Smooth muscle cell (in vitro differentiated cells): Measurements from ENCODE around the gene S1PR3. TPM values are rescaled to one million over a fixed set of nuclear protein-coding genes. Genes with fewer than 3 reads are reported as not detected.

Source experiments
- DNase-seq: peaks from one replicate; lab custom pipeline; 2025; ENCODE audit not compliant: unreplicated experiment; lab: John Stamatoyannopoulos, UW
- H2AFZ ChIP-seq: fragments of 200-600 bp; sonication (generic); 2 replicates; pipeline ENCODE4 v1.6.0; 2016; ENCODE audit warnings: antibody characterized with exemption, low read depth, mild to moderate bottlenecking
- H3F3A ChIP-seq: fragments of 200-600 bp; sonication (generic); 2 replicates; pipeline ENCODE4 v1.6.0; 2017; ENCODE audit warnings: antibody characterized with exemption, low read depth
- H3K27ac ChIP-seq: fragments of 200-600 bp; sonication (generic); 2 replicates; pipeline ENCODE4 v1.5.1; 2016; ENCODE audit warnings: low read depth, mild to moderate bottlenecking
- H3K27me3 ChIP-seq: fragments of 200-600 bp; sonication (generic); 2 replicates; pipeline ENCODE4 v1.6.1; 2016; ENCODE audit warnings: low read depth, mild to moderate bottlenecking
- H3K36me3 ChIP-seq: fragments of 200-600 bp; sonication (generic); 2 replicates; pipeline ENCODE4 v1.5.1; 2016; ENCODE audit warnings: low read depth
- H3K4me1 ChIP-seq: fragments of 200-600 bp; sonication (generic); 2 replicates; pipeline ENCODE4 v1.5.1; 2016; ENCODE audit warnings: low read depth
- H3K4me2 ChIP-seq: fragments of 200-600 bp; sonication (generic); 2 replicates; pipeline ENCODE4 v1.6.0; 2016; ENCODE audit warnings: mild to moderate bottlenecking
- H3K4me3 ChIP-seq: fragments of 200-600 bp; sonication (generic); 2 replicates; pipeline ENCODE4 v1.5.1; 2016; ENCODE audit warnings: mild to moderate bottlenecking
- H3K79me2 ChIP-seq: fragments of 200-600 bp; sonication (generic); 2 replicates; pipeline ENCODE4 v1.6.0; 2016; ENCODE audit warnings: low read depth, mild to moderate bottlenecking
- H3K9ac ChIP-seq: fragments of 200-600 bp; sonication (generic); 2 replicates; pipeline ENCODE4 v1.6.0; 2016; ENCODE audit warnings: low read depth
- H3K9me3 ChIP-seq: fragments of 200-600 bp; sonication (generic); replicated peaks from 2 replicates; pipeline ENCODE4 v1.5.1; 2016; ENCODE audit warnings: low read depth
- H4K20me1 ChIP-seq: fragments of 200-600 bp; sonication (generic); 2 replicates; pipeline ENCODE4 v1.6.0; 2016; ENCODE audit warnings: low read depth
- WGBS: methylation state at CpG from one replicate; pipeline ENCODE4 v1.1.7; 2016; ENCODE audit warnings: low lambda C conversion rate; 5-methylcytosine and 5-hydroxymethylcytosine counted together
- polyA plus RNA-seq: library from polyadenylated mRNA; unstranded; fragments of >200 nt; fragmentation: Nextera tagmentation; extraction: Ambion mirVana; gene quantifications from 2 replicates; pipeline ENCODE4 v1.2.1, GENCODE V29; 2016
- total RNA-seq: library from RNA; depleted of rRNA; stranded (reverse); fragments of >200 nt; gene quantifications from 2 replicates; pipeline ENCODE4 v1.2.3, GENCODE V29; 2014
- TF ChIP-seq, protein P1 (sequence below): fragments of 200-600 bp; sonication (generic); IDR thresholded peaks from 2 replicates; pipeline ENCODE4 v1.5.1; 2017; ENCODE audit warnings: borderline replicate concordance, mild to moderate bottlenecking, antibody characterized with exemption; ENCODE audit not compliant: insufficient read depth, poor library complexity, severe bottlenecking

Gene S1PR3
- total and polyA plus RNA-seq, 2 experiments from 2014 or later: 184 to 246 TPM

DNA sequence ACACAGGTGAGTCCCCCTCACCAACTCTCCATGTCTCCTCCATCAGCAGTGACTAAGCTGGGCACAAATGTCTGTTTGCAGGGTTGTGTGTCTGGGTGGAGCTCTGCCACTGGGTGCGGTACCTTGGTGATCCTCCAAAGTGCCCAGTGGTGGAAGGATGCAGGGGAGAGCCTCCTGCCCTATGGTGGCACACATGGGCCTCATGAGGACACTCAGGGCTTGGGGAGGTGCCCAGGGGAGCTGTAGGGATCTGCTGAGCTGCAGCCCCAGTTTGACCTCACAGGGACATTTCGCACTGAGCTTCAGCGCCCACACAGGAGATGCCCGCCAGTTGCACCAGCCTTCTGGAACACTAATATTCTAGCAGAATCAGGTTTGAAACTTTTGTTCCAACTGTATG, 29.5 kb downstream of the S1PR3 start:
- TF ChIP-seq, protein P1, sequence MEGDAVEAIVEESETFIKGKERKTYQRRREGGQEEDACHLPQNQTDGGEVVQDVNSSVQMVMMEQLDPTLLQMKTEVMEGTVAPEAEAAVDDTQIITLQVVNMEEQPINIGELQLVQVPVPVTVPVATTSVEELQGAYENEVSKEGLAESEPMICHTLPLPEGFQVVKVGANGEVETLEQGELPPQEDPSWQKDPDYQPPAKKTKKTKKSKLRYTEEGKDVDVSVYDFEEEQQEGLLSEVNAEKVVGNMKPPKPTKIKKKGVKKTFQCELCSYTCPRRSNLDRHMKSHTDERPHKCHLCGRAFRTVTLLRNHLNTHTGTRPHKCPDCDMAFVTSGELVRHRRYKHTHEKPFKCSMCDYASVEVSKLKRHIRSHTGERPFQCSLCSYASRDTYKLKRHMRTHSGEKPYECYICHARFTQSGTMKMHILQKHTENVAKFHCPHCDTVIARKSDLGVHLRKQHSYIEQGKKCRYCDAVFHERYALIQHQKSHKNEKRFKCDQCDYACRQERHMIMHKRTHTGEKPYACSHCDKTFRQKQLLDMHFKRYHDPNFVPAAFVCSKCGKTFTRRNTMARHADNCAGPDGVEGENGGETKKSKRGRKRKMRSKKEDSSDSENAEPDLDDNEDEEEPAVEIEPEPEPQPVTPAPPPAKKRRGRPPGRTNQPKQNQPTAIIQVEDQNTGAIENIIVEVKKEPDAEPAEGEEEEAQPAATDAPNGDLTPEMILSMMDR: no peak
- Histone ChIP-seq H3F3A (peaks cover 13% of the 10 kb centered on the region), H3K36me3 (no peaks in the 10 kb centered on the region)

DNA sequence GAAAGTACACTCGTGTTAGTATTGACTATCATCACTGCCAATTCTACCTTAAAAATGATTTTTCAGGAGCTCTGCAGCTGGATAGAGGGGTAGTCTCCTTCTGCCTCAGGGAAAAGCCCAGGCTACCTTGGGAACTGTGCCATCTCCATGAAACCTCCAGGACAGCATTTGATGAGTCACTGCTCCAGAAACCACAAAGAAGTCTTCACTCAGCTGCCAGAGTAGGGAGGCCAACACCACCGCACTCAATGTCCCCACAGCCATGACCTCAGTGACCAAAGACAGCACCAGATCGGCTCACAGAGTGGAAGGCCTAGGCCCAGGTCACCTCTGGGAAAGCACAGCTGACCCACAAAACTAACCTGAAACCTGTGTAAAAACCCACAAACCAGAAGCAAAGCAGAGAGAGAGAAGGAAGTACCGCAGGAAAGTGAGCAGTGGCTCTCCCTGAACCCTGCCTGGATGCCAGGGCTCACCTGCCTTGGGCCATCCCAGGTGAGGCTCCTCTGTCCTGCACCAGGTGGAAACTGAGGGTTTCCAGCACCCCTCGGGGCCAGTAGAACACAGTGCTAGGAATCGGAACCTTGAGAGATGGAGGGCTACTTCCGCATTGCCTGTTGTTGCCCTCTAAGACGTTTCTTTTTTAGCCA, 30.0 kb downstream of the S1PR3 start:
- Histone ChIP-seq H2AFZ (no peak overlapping the region), H3F3A (peaks cover 13% of the 10 kb centered on the region), H3K36me3 (no peaks in the 10 kb centered on the region), H3K4me3 (no peak overlapping the region), H3K9ac (no peak overlapping the region), H3K79me2 (no peaks in the 10 kb centered on the region), H3K4me1 (peaks cover 4% of the 10 kb centered on the region), H3K27me3 (no peaks in the 10 kb centered on the region), H3K4me2 (peak overlapping the region; percentile 32), H3K27ac (peak overlapping the region; percentile 84), H4K20me1 (no peaks in the 10 kb centered on the region), H3K9me3 (no peaks in the 10 kb centered on the region)
- WGBS: 70% methylated on average over 8 of the region's 8 CpGs
- DNase-seq: no peak
- TF ChIP-seq, protein P1: no peak

More for the DNA sequence above, 29.5 kb downstream of the S1PR3 start:
- no peaks in the 10 kb centered on the region for H3K27me3 ChIP-seq
- H3K79me2 ChIP-seq: no peaks in the 10 kb centered on the region
- no peak for DNase-seq
- 94% methylated on average over 4 of the region's 4 CpGs for WGBS
- H3K9me3 ChIP-seq: no peaks in the 10 kb centered on the region
- no peaks in the 10 kb centered on the region for H4K20me1 ChIP-seq
- H3K27ac ChIP-seq: no peak overlapping the region
- no peak overlapping the region for H2AFZ ChIP-seq
- no peak overlapping the region for H3K4me3 ChIP-seq
- peaks cover 4% of the 10 kb centered on the region for H3K4me1 ChIP-seq
- H3K9ac ChIP-seq: no peak overlapping the region
- H3K4me2 ChIP-seq: no peak overlapping the region

DNA sequence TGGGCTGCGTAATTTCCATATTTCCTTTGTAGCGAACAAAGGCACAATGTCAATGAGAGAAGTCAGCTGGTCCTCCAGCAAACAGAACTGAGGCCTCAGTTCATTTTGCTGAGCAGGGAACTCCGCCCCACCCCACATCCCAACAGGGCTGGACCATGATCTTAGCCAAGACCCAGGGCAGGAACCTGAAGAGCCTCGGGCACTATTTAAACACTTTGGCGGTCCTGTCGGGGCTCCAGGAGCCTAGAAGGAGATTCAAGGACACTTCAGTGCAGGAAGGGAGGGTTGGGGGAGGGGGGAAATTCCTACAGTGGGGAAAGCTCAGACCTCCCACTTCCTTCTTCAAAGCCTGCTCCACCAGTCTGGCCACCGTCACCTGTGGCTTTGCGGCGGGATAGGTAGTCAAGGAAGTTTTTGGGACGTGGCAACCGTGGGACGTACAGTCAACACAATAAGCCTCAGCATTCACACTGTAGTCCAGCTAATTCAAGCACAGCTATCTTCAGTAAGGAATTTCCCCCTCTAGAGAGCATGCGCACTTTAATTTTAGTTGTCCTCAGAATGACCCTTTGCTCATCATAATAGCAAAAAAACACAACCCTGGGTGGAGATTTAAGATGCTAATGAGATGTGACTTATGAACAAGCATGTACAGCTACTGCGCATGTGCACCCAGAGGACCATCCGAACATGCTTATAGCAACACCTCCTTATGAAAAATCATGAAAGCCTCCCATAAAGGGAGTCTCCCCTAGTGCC, 30.9 kb downstream of the S1PR3 start:
- H3K4me3 ChIP-seq: no peak overlapping the region
- TF ChIP-seq, protein P1: no peak

More for the DNA sequence above, 30.9 kb downstream of the S1PR3 start:
- H3K27ac ChIP-seq: peak overlapping the region; percentile 84
- H3K9ac ChIP-seq: no peak overlapping the region
- no peaks in the 10 kb centered on the region for H3K79me2 ChIP-seq
- H3F3A ChIP-seq: peaks cover 13% of the 10 kb centered on the region
- DNase-seq: no peak
- WGBS: 64% methylated on average over 15 of the region's 15 CpGs
- no peaks in the 10 kb centered on the region for H3K27me3 ChIP-seq
- no peaks in the 10 kb centered on the region for H4K20me1 ChIP-seq
- no peak overlapping the region for H2AFZ ChIP-seq
- H3K4me2 ChIP-seq: peak overlapping the region; percentile 32
- no peaks in the 10 kb centered on the region for H3K9me3 ChIP-seq
- peaks cover 4% of the 10 kb centered on the region for H3K4me1 ChIP-seq
- H3K36me3 ChIP-seq: no peaks in the 10 kb centered on the region
